OCI-LY3 (cell line): Measurements from ENCODE around the gene TNK1.

Source experiments
- EZH2phosphoT487 ChIP-seq: fragments of 200-600 bp; shearing (Covaris generic); IDR thresholded peaks from 2 replicates; pipeline ENCODE4 v1.6.1; 2018; ENCODE audit warnings: antibody characterized with exemption, mixed run types, low read depth
- TF ChIP-seq, protein P1 (sequence below): fragments of 200-600, 300-600 bp; sonication (generic); IDR thresholded peaks from 2 replicates; pipeline ENCODE4 v1.5.1; 2014; ENCODE audit warnings: antibody characterized with exemption, low read length, low read depth

DNA sequence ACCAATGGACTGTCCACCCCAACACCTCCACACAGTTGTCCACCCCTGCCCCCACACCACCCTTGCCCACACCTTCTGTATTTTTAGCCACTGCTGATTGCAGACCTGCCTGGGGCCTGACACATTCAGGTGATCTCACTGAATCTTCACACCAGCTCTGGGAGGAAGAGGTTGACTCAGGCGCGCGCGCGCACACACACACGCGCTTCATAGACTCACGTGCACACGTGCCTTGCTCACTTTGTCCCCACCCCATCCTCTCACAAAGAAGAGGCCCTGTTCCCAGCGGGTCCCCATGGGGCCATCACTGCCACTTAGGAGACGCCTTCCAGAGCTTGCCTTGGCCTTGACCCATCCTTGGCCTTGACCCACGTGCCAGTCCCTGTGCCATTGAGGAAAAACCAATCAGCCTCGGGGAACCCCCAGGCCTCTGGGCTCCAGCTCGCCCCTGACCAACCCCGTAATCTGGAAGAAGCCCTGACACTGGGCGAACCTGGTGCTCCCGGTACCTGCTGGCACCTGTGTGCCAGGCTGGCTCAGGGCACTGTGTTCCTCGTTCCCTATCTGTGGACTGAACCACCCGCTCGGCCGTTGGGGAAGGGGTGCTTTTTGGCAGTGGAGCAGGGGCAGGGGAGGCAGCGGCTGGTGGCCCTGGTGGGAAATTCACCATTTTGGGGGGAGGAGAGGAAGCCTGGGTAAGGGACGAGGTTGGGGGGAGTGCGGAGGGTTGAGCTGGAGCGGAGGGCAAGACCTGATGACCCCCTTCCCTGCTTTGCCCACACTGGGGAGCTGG, 29.9 kb downstream of the TNK1 start:
- TF ChIP-seq, protein P1, sequence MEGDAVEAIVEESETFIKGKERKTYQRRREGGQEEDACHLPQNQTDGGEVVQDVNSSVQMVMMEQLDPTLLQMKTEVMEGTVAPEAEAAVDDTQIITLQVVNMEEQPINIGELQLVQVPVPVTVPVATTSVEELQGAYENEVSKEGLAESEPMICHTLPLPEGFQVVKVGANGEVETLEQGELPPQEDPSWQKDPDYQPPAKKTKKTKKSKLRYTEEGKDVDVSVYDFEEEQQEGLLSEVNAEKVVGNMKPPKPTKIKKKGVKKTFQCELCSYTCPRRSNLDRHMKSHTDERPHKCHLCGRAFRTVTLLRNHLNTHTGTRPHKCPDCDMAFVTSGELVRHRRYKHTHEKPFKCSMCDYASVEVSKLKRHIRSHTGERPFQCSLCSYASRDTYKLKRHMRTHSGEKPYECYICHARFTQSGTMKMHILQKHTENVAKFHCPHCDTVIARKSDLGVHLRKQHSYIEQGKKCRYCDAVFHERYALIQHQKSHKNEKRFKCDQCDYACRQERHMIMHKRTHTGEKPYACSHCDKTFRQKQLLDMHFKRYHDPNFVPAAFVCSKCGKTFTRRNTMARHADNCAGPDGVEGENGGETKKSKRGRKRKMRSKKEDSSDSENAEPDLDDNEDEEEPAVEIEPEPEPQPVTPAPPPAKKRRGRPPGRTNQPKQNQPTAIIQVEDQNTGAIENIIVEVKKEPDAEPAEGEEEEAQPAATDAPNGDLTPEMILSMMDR: no peak
- TF ChIP-seq EZH2phosphoT487: no peak
